Natural killer cell (primary cell): Measurements from ENCODE around the gene GAREM2. TPM values are rescaled to one million over a fixed set of nuclear protein-coding genes. Genes with fewer than 3 reads are reported as not detected.

Experiments
- ATAC-seq, 3 donors: fragments of 150-1000 bp in 2 of 3; fragments of 200-7000 bp in 1 of 3; cut with Tn5 transposase; 1 replicate in 1 of 3; 2 replicates in 2 of 3; pipeline ENCODE4 v1.10.0; 2021; ENCODE audit warnings: mild to moderate bottlenecking in 2 of 3, moderate library complexity in 2 of 3
- DNase-seq, 2 donors: peaks; one replicate each; pipeline versions ENCODE4 v3.0.0 to v3.0.0-alpha.2; 2013 to 2021; ENCODE audit warnings: mixed read lengths in 1 of 2
- H3K27ac ChIP-seq: one replicate; pipeline ENCODE4 v1.5.1; 2013; ENCODE audit warnings: mild to moderate bottlenecking, low read length
- H3K27me3 ChIP-seq: one replicate; pipeline ENCODE4 v1.6.1; 2013; ENCODE audit warnings: low read length; ENCODE audit not compliant: control insufficient read depth, insufficient read depth
- H3K36me3 ChIP-seq: one replicate; pipeline ENCODE4 v1.6.1; 2013; ENCODE audit warnings: low read length; ENCODE audit not compliant: control insufficient read depth, insufficient read depth
- H3K4me1 ChIP-seq: one replicate; pipeline ENCODE4 v1.6.1; 2013; ENCODE audit warnings: low read length; ENCODE audit not compliant: control insufficient read depth, insufficient read depth
- H3K4me3 ChIP-seq: one replicate; pipeline ENCODE4 v1.5.1; 2013; ENCODE audit warnings: low read length
- H3K9me3 ChIP-seq: one replicate; pipeline ENCODE4 v1.6.1; 2013; ENCODE audit warnings: low read length; ENCODE audit not compliant: control insufficient read depth, insufficient read depth
- H3K27ac Mint-ChIP-seq, 2 donors: one replicate each; pipeline ENCODE4 v1.8.0; 2022; ENCODE audit warnings: mild to moderate bottlenecking in 2 of 2, mixed read lengths in 2 of 2, moderate library complexity in 1 of 2
- H3K27me3 Mint-ChIP-seq, 2 donors: one replicate each; pipeline ENCODE4 v1.8.0; 2022; ENCODE audit warnings: low read depth in 2 of 2, mixed read lengths in 2 of 2
- H3K36me3 Mint-ChIP-seq: one replicate; pipeline ENCODE4 v1.8.0; 2022; ENCODE audit warnings: mixed read lengths
- H3K4me1 Mint-ChIP-seq, 2 donors: one replicate each; pipeline ENCODE4 v1.8.0; 2022; ENCODE audit warnings: mixed read lengths in 2 of 2
- H3K4me3 Mint-ChIP-seq: one replicate; pipeline ENCODE4 v1.8.0; 2022; ENCODE audit warnings: mild to moderate bottlenecking, moderate library complexity, mixed read lengths
- H3K9me3 Mint-ChIP-seq, 2 donors: one replicate each; pipeline ENCODE4 v1.8.0; 2022; ENCODE audit warnings: mixed read lengths in 2 of 2
- WGBS: methylation state at CpG from one replicate; pipeline ENCODE4 v1.1.7; 2013; ENCODE audit warnings: missing lambda C conversion rate; ENCODE audit not compliant: insufficient coverage; 5-methylcytosine and 5-hydroxymethylcytosine counted together
- intact Hi-C: fragments of 100-400 bp; cut with micrococcal nuclease; formaldehyde crosslinking; loops from one replicate; pipeline ENCODE4 v1.14.2; 2022
- total RNA-seq, 4 donors: library from RNA; stranded (reverse); fragments of 120-200 nt in 1 of 4; gene quantifications; one replicate each; pipeline versions ENCODE4 v1.2.3 to v1.2.4, GENCODE V29; 2013 to 2022
- TF ChIP-seq, protein P1 (sequence below): fragments of 200-600 bp; IDR thresholded peaks from one replicate; pipeline ENCODE4 v1.8.0; 2022; ENCODE audit warnings: antibody characterized with exemption

GAREM2 gene
- total RNA-seq, 3 donors from 2014 or later (not counting 1 experiment from before 2014, with no cell fraction given) = 7.1 to 9.2 (median 7.2) TPM

DNA sequence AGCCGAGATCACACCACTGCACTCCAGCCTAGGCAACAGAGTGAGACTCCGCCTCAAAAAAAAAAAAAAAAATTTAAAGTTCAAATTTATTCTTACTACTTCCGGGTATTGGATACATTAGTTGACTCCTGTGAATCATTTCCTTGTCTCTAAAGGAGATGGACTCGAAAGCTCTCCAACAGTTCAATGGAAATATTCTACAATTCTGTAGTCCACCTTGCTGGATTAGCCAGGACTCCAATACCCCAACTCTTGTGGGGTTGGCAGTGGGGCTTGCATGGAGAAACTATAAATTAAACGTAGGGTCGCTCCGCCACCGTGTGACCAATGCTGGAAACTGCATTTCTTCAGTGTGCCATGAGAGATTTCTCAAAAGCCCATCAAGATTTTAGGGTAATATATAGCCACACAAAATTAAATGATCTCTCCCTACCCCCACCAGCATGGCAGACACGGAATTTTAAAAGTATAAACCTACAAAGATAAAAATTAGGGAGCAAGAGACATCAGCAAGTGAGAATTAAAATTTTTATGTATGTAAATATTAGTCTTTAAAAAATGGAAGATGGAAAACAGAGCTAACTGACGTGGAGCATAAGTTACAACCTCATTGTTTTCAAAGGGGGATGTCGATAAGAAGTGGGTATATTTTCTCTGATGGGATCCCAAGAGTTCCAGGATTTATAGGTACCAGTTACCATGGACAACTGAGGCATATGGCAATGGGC is 27.8 kb upstream of the GAREM2 start:
- peak; percentile 71 to 91 (median 84) for ATAC-seq
- no peaks in the 10 kb centered on the region for H3K9me3 ChIP-seq
- H3K27ac ChIP-seq = no peak overlapping the region
- 30% methylated on average over 8 of the region's 11 CpGs for WGBS
- H3K27me3 Mint-ChIP-seq = peaks cover 3 to 8% of the 10 kb centered on the region in 2 donors
- H3K4me3 Mint-ChIP-seq = no peak overlapping the region
- DNase-seq = peak; percentile 42 to 78
- no peak overlapping the region for H3K27ac Mint-ChIP-seq
- H3K36me3 ChIP-seq = no peaks in the 10 kb centered on the region
- H3K4me1 ChIP-seq = no peaks in the 10 kb centered on the region
- no peaks in the 10 kb centered on the region for H3K36me3 Mint-ChIP-seq
- no peaks in the 10 kb centered on the region for H3K9me3 Mint-ChIP-seq
- H3K27me3 ChIP-seq = no peaks in the 10 kb centered on the region
- intact Hi-C loops = loop anchor here (1.0 to 2.0 kb wide), 3 partner anchors 56 to 194 kb away; no protein-coding TSS in a partner anchor
- TF ChIP-seq, protein P1, sequence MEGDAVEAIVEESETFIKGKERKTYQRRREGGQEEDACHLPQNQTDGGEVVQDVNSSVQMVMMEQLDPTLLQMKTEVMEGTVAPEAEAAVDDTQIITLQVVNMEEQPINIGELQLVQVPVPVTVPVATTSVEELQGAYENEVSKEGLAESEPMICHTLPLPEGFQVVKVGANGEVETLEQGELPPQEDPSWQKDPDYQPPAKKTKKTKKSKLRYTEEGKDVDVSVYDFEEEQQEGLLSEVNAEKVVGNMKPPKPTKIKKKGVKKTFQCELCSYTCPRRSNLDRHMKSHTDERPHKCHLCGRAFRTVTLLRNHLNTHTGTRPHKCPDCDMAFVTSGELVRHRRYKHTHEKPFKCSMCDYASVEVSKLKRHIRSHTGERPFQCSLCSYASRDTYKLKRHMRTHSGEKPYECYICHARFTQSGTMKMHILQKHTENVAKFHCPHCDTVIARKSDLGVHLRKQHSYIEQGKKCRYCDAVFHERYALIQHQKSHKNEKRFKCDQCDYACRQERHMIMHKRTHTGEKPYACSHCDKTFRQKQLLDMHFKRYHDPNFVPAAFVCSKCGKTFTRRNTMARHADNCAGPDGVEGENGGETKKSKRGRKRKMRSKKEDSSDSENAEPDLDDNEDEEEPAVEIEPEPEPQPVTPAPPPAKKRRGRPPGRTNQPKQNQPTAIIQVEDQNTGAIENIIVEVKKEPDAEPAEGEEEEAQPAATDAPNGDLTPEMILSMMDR = peak; percentile 72
- peaks cover 5% of the 10 kb centered on the region in 2 donors for H3K4me1 Mint-ChIP-seq
- H3K4me3 ChIP-seq = no peak overlapping the region

DNA sequence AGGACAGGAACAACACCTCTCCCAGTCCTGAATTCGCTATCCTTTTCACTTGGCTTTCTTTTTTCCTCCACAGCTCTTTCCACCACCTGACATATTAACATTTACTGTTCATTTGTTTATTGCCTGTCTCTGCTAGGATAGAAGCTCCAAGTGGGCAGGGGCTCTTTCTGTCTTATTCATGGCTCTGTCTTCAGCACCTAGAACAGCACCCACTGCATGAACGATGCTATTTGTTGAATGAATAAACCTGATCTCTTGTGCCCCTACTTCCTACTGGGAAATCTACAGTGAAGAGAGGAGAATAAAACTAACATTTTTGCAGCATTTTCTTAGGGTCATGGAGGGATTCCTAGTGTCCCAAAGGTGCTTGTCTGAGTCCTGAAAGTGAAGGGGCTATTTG is 24.4 kb upstream of the GAREM2 start:
- DNase-seq (no peak), ATAC-seq (no peak)
- no peaks in the 10 kb centered on the region for H3K36me3 ChIP-seq
- H3K9me3 Mint-ChIP-seq = no peaks in the 10 kb centered on the region
- no peaks in the 10 kb centered on the region for H3K9me3 ChIP-seq
- H3K4me1 Mint-ChIP-seq = peaks cover 5% of the 10 kb centered on the region in 2 donors
- no peaks in the 10 kb centered on the region for H3K27me3 ChIP-seq
- H3K4me1 ChIP-seq = no peaks in the 10 kb centered on the region
- H3K36me3 Mint-ChIP-seq = no peaks in the 10 kb centered on the region
- no peak overlapping the region for H3K4me3 Mint-ChIP-seq
- intact Hi-C loops = no loop called here
- TF ChIP-seq, protein P1 = no peak
- H3K27me3 Mint-ChIP-seq = peaks cover 7 to 15% of the 10 kb centered on the region in 2 donors
- H3K27ac ChIP-seq = no peak overlapping the region
- no peak overlapping the region for H3K27ac Mint-ChIP-seq
- no peak overlapping the region for H3K4me3 ChIP-seq
- WGBS = 41% methylated on average over 2 of the region's 2 CpGs

DNA sequence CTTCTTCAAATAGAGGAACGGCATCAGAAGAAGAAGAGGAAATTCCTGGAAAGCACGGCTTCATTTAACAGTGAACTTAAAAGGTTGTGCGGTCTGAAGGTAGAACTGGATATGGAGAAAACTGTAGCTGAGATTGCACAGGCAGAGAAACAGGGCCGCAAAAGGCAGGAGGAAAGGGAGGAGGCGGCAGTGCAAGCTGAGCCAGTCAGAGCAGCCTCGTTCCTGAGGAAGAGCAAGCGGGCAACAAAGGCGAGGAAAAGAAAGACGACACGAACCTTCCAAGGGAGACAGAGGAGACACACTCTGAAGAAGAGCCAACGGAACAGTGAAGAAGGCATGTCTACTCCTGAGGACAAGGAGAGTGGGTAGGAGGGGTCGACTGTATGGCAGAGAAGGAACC is 22.6 kb upstream of the GAREM2 start:
- intact Hi-C loops = no loop called here
- H3K4me1 ChIP-seq = no peaks in the 10 kb centered on the region
- no peaks in the 10 kb centered on the region for H3K36me3 ChIP-seq
- Mint-ChIP-seq H3K27ac (no peak overlapping the region), H3K36me3 (no peaks in the 10 kb centered on the region), H3K27me3 (peaks cover 7 to 15% of the 10 kb centered on the region in 2 donors), H3K4me3 (no peak overlapping the region), H3K9me3 (no peaks in the 10 kb centered on the region), H3K4me1 (peaks cover 1 to 2% of the 10 kb centered on the region in 2 donors)
- no peak overlapping the region for H3K4me3 ChIP-seq
- TF ChIP-seq, protein P1 = no peak
- H3K27ac ChIP-seq = no peak overlapping the region
- H3K27me3 ChIP-seq = no peaks in the 10 kb centered on the region
- ATAC-seq (no peak), DNase-seq (no peak)
- WGBS = 84% methylated on average over 12 of the region's 12 CpGs
- H3K9me3 ChIP-seq = no peaks in the 10 kb centered on the region

DNA sequence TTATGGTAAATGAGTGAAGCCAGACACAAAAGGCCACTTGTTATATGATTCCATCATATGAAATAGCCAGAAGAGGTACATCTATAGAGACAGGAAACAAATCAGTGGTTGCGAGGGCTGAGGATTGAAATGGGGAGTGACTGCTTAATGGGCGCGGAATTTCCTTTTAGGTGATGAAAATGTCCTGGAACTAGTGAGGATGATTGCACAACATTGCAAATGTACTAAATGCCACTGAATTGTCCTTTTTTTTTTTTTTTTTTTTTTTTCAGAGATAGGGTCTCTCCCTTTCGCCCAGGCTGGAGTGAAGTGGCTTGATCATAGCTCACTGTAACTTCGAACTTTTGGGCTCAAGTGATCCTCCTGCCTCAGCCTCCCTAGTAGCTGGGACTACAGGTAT is 15.3 kb upstream of the GAREM2 start:
- no peaks in the 10 kb centered on the region for H3K4me1 ChIP-seq
- H3K4me3 ChIP-seq = no peak overlapping the region
- H3K9me3 ChIP-seq = no peaks in the 10 kb centered on the region
- TF ChIP-seq, protein P1 = no peak
- no peak overlapping the region for H3K4me3 Mint-ChIP-seq
- DNase-seq = no peak
- H3K27ac Mint-ChIP-seq = no peak overlapping the region
- intact Hi-C loops = no loop called here
- no peaks in the 10 kb centered on the region for H3K4me1 Mint-ChIP-seq
- H3K9me3 Mint-ChIP-seq = no peaks in the 10 kb centered on the region
- no peaks in the 10 kb centered on the region for H3K36me3 ChIP-seq
- no peak for ATAC-seq
- H3K27ac ChIP-seq = no peak overlapping the region
- no peaks in the 10 kb centered on the region for H3K27me3 ChIP-seq
- no peaks in the 10 kb centered on the region for H3K36me3 Mint-ChIP-seq
- 96% methylated on average over 5 of the region's 5 CpGs for WGBS
- H3K27me3 Mint-ChIP-seq = no peaks in the 10 kb centered on the region
